ENCODE measurements around the gene SPANXN1.
"Not testable (repeated sequence)": the region's sequence is repeated elsewhere in the genome, so short reads cannot be mapped to it uniquely, and the experiment has no call there.

The SPANXN1 gene

GRCh38 chrX:145247203-145247602, at the start of gene SPANXN1:
TSS of gene SPANXN1 (plus strand) at chrX:145247503. CDS start at chrX:145247587, 84 bp downstream.
- DNase-seq (ENCODE audit: low read depth, low spot score); CTCF ChIA-PET; POLR2A ChIA-PET; H3K4me3 ChIP-seq (ENCODE audit: low read depth, low read length): not testable (repeated sequence)

GRCh38 chrX:145199078-145199477, 48.2 kb upstream of the SPANXN1 start:
- POLR2A ChIA-PET, result no interaction called here
- no peak for TF ChIP-seq CTCF (IDR thresholded peaks at IDR 0.05; ENCODE audit: insufficient read depth, low read length, missing control alignments)
- CTCF ChIA-PET, result no interaction called here
- H3K4me3 ChIP-seq (ENCODE audit: low read depth, low read length), result no peak overlapping the region
- DNase-seq (ENCODE audit: low read depth, low spot score), result no peak

- no peak overlapping the region for H3K4me3 ChIP-seq (ENCODE audit: low read depth, low read length)
- POLR2A ChIA-PET, result no interaction called here
- no peak for TF ChIP-seq CTCF (IDR thresholded peaks at IDR 0.05; ENCODE audit: insufficient read depth, low read length, missing control alignments)
- no peak for DNase-seq (ENCODE audit: low read depth, low spot score)
- CTCF ChIA-PET, result no interaction called here
Measured at GRCh38 chrX:145213504-145213903, 33.8 kb upstream of the SPANXN1 start.

- no peak for TF ChIP-seq CTCF (IDR thresholded peaks at IDR 0.05; ENCODE audit: insufficient read depth, low read length, missing control alignments)
- no peak overlapping the region for H3K4me3 ChIP-seq (ENCODE audit: low read depth, low read length)
- ChIA-PET CTCF (no interaction called here), POLR2A (no interaction called here)
- no peak for DNase-seq (ENCODE audit: low read depth, low spot score)
Measured at GRCh38 chrX:145292218-145292617, 44.9 kb downstream of the SPANXN1 start.

Data from AG04449 (cell line).